HCEC 1CT (cell line): Measurements from ENCODE around the gene TMEM233.

Experiments used
- DNase-seq: peaks from one replicate; pipeline ENCODE4 v3.0.0-alpha.2; 2017

TMEM233 gene

GRCh38 chr12:119660076-119660475, 66.5 kb downstream of the TMEM233 start:
- DNase-seq, result no peak

- DNase-seq, result no peak
Observed at GRCh38 chr12:119661882-119662281, 68.3 kb downstream of the TMEM233 start.

GRCh38 chr12:119664642-119665041, 71.1 kb downstream of the TMEM233 start:
- no peak for DNase-seq

GRCh38 chr12:119665164-119665929, 71.8 kb downstream of the TMEM233 start:
- no peak for DNase-seq

- DNase-seq, result no peak
Observed at GRCh38 chr12:119666226-119666795, 72.7 kb downstream of the TMEM233 start.

GRCh38 chr12:119666900-119667576, 73.5 kb downstream of the TMEM233 start:
- DNase-seq, result no peak

- DNase-seq, result peak; percentile 98
Observed at GRCh38 chr12:119667577-119668323, 74.2 kb downstream of the TMEM233 start, which contains the start of gene PRKAB1. Gene PRKAB1 (plus strand): TSS chr12:119668133. CDS start chr12:119668245, 112 bp downstream.

GRCh38 chr12:119668324-119668841, 74.8 kb downstream of the TMEM233 start:
- no peak for DNase-seq

GRCh38 chr12:119669744-119670472, 76.3 kb downstream of the TMEM233 start:
- no peak for DNase-seq

- no peak for DNase-seq
Observed at GRCh38 chr12:119671070-119671469, 77.5 kb downstream of the TMEM233 start.

GRCh38 chr12:119672194-119672593, 78.6 kb downstream of the TMEM233 start:
- no peak for DNase-seq

- DNase-seq, result no peak
Observed at GRCh38 chr12:119673634-119674033, 80.1 kb downstream of the TMEM233 start.

GRCh38 chr12:119674560-119674959, 81.0 kb downstream of the TMEM233 start:
- no peak for DNase-seq

- no peak for DNase-seq
Observed at GRCh38 chr12:119676022-119676421, 82.4 kb downstream of the TMEM233 start.

- no peak for DNase-seq
Observed at GRCh38 chr12:119676573-119676972, 83.0 kb downstream of the TMEM233 start.

- no peak for DNase-seq
Observed at GRCh38 chr12:119678459-119678858, 84.9 kb downstream of the TMEM233 start.

- DNase-seq, result no peak
Observed at GRCh38 chr12:119679081-119679480, 85.5 kb downstream of the TMEM233 start.

- no peak for DNase-seq
Observed at GRCh38 chr12:119679490-119679889, 85.9 kb downstream of the TMEM233 start.

- DNase-seq, result no peak
Observed at GRCh38 chr12:119681111-119681510, 87.5 kb downstream of the TMEM233 start.

- DNase-seq, result no peak
Observed at GRCh38 chr12:119681728-119682638, 88.4 kb downstream of the TMEM233 start.

- DNase-seq, result no peak
Observed at GRCh38 chr12:119682639-119683252, 89.2 kb downstream of the TMEM233 start.
